Ovary (tissue), 9 donors: ENCODE data around the gene ENTPD8. TPM values are rescaled to one million over a fixed set of nuclear protein-coding genes. Genes with fewer than 3 reads are reported as not detected.

Experiments used
- DNase-seq, 5 donors: peaks; one replicate each; pipeline ENCODE4 v3.0.0-alpha.2; 2019 to 2020
- H3K27ac ChIP-seq, 2 donors: fragments of 200-600 bp; one replicate each; pipeline versions ENCODE4 v1.5.1 to v1.8.0; 2019 to 2022
- H3K27me3 ChIP-seq: fragments of 200-600 bp; one replicate; pipeline ENCODE4 v1.8.0; 2022
- H3K36me3 ChIP-seq: fragments of 200-600 bp; sonication (generic); one replicate; pipeline ENCODE4 v1.5.1; 2019
- H3K4me1 ChIP-seq: one replicate; pipeline ENCODE4 v1.8.1; 2013; ENCODE audit warnings: mild to moderate bottlenecking, moderate library complexity; ENCODE audit not compliant: insufficient read depth
- H3K4me3 ChIP-seq: fragments of 200-600 bp; sonication (generic); one replicate; pipeline ENCODE4 v1.5.1; 2017
- H3K9me3 ChIP-seq, 2 donors: fragments of 200-600 bp in 1 of 2; sonication (generic) in 1 of 2; one replicate each; pipeline versions ENCODE4 v1.5.1 to v1.8.1; 2013 to 2019; ENCODE audit warnings: mild to moderate bottlenecking in 1 of 2, moderate library complexity in 1 of 2
- CTCF ChIP-seq, 3 donors: fragments of 450-650 bp in 2 of 3; fragments of 200-600 bp in 1 of 3; IDR thresholded peaks; one replicate each; pipeline versions ENCODE4 v1.5.1 to v1.8.0; 2016 to 2022; ENCODE audit warnings: antibody characterized with exemption in 3 of 3, mild to moderate bottlenecking in 1 of 3
- EP300 ChIP-seq: sonication (generic); formaldehyde crosslinking; IDR thresholded peaks from one replicate; pipeline ENCODE4 v1.6.1; 2017; ENCODE audit warnings: antibody characterized with exemption
- POLR2A ChIP-seq: fragments of 450-650 bp; IDR thresholded peaks from one replicate; pipeline ENCODE4 v1.6.1; 2017; ENCODE audit warnings: antibody characterized with exemption, mild to moderate bottlenecking, moderate library complexity
- WGBS, 3 donors: extraction: QIAGEN DNeasy Blood & Tissue Kit in 1 of 3; methylation state at CpG; one replicate each; pipeline versions ENCODE4 v1.1.5 to v1.1.7; 2013 to 2017; 5-methylcytosine and 5-hydroxymethylcytosine counted together
- intact Hi-C, 4 donors: fragments of 100-400 bp; cut with DNase I; formaldehyde crosslinking; loops; one replicate each; pipeline versions ENCODE4 v1.11.0 to v1.15.1; 2022 to 2023
- polyA plus RNA-seq, 2 donors: library from polyadenylated mRNA; stranded (reverse); fragments of 200-250 nt in 1 of 2; fragments of 350-450 nt in 1 of 2; fragmentation: Illumina TruSeq in 1 of 2; extraction: RNeasy Lipid Tissue Mini Kit (QIAGEN cat#74804) in 1 of 2; gene quantifications; one replicate each; pipeline ENCODE4 v1.2.3, GENCODE V29; 2013 to 2014
- total RNA-seq, 7 donors: library from RNA; depleted of rRNA in 2 of 7; stranded (reverse); fragments of >200 nt in 2 of 7; fragmentation: NEBNext Ultra II Directional in 3 of 7; extraction: Animal tissue kit (Norgen Biotek cat#: 25700) in 3 of 7; gene quantifications; one replicate each; pipeline versions ENCODE4 v1.1.0 to v1.2.4, GENCODE V29; 2016 to 2023
- donor health status: DM: no; HTN: no; CAD: no; lungs with moderate emphysema.
- donor health status: DM: no; HTN: no; CAD: no.
- donor health status: Bipolar disorder and iron deficiency.
- donor health status: DM: yes; HTN: yes; CAD: no.
- donor health status: DM: no; HTN: no; CAD: no.
- donor health status: DM: yes; HTN: yes; CAD: no.

ENTPD8 gene
- total and polyA plus RNA-seq, 9 donors: 0.10 to 0.57 (median 0.17) TPM; not detected in 3

GRCh38 chr9:137430723-137431415 is 10.3 kb downstream of the ENTPD8 start:
- Histone ChIP-seq H3K27ac (no peak overlapping the region), H3K4me1 (peaks cover 7% of the 10 kb centered on the region), H3K27me3 (no peaks in the 10 kb centered on the region), H3K36me3 (no peaks in the 10 kb centered on the region), H3K4me3 (no peak overlapping the region), H3K9me3 (no peaks in the 10 kb centered on the region)
- intact Hi-C loops: no loop called here
- TF ChIP-seq CTCF (IDR thresholded peaks at IDR 0.05) (no peak), EP300 (no peak), POLR2A (no peak)
- 72 to 86% (median 74%) methylated on average over 21 to 27 of the region's 27 CpGs for WGBS, 3 donors
- DNase-seq: peak in 2 of 5 donors; percentile 28 to 32

DNA sequence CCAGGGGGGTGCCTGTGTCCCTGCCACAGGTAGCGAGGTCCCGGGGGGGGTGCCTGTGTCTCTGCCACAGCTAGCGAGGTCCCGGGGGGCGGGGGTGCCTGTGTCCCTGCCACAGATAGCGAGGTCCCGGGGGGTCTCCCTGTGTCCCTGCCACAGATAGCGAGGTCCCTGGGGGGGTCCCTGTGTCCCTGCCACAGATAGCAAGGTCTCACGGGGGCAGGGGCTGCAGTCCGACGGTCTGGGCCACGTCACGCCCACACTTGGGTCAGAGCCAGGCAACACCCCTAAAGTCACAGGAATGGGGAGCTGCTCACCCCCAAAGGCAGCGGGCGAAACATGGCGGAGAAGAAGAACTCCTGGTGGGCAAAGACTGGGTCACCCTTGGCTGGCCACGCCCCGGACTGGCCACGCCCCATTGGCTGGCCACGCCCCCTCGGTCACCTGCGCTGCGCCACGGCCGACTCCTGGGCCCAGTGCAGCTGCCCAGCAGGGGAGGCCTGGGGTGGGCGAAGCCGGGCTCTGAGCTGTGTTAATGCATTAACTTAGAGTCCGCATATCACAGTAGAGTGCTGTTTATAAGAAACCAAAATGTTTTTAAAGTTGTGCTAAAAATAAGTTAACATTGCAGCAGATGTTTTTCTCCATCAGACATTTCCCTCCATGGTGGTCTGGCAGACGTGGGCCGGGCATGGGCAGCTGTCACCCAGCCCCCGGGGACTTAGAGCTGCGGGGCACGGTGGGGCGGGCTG is 11.0 kb downstream of the ENTPD8 start:
- Histone ChIP-seq H3K9me3 (no peaks in the 10 kb centered on the region), H3K27ac (peak overlapping the region in 1 of 2 donors; percentile 0), H3K36me3 (no peaks in the 10 kb centered on the region), H3K27me3 (no peaks in the 10 kb centered on the region), H3K4me1 (peaks cover 6% of the 10 kb centered on the region), H3K4me3 (no peak overlapping the region)
- peak in 4 of 5 donors; percentile 24 to 70 (median 66) for DNase-seq
- WGBS, 3 donors: 20 to 39% (median 28%) methylated on average over 16 to 34 of the region's 34 CpGs
- no peak for TF ChIP-seq POLR2A
- TF ChIP-seq CTCF (IDR thresholded peaks at IDR 0.05): no peak
- TF ChIP-seq EP300: no peak
- intact Hi-C loops: no loop called here

GRCh38 chr9:137429546-137429890 is 11.6 kb downstream of the ENTPD8 start:
- H3K27ac ChIP-seq: no peak overlapping the region
- H3K36me3 ChIP-seq: no peaks in the 10 kb centered on the region
- H3K4me1 ChIP-seq: peaks cover 6% of the 10 kb centered on the region
- H3K4me3 ChIP-seq: no peak overlapping the region
- 67 to 82% (median 71%) methylated on average over 3 to 14 of the region's 14 CpGs for WGBS, 3 donors
- peak in 1 of 5 donors; percentile 31 for DNase-seq
- H3K27me3 ChIP-seq: no peaks in the 10 kb centered on the region
- no peak for TF ChIP-seq EP300
- no peak for TF ChIP-seq CTCF (IDR thresholded peaks at IDR 0.05)
- no peak for TF ChIP-seq POLR2A
- H3K9me3 ChIP-seq: no peaks in the 10 kb centered on the region
- intact Hi-C loops: no loop called here

DNA sequence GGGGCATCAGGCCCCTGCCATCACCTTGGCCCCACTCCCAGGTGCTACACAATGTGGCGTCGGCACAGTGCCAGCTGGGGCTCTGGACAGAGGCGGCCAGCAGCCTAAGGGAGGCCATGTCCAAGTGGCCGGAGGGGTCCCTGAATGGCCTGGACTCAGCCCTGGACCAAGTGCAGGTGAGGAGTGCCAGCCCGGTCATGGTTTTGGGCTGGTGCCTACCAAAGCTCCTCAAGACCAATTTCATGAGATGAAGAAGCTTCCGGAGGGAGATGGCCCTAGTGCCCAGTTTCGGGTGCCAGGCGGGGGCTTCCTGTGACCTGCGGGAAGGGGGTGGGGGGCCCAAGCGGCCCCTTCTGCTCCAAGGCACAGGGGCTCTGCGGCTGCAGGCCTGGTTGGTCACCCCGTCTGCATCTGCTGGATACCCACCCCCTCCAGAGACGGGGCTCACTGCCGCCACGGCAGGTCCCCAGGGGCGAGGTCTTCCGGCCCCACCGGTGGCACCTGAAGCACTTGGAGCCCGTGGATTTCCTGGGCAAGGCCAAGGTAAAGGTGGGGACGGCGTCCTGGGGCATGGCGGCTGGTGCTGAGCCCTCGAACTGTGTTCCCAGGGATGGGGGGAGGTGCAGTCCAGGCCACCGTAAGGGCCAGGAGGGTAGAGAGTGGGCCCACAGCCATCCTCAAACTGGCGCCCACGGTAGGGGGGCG is 12.2 kb downstream of the ENTPD8 start:
- Histone ChIP-seq H3K4me1 (peaks cover 6% of the 10 kb centered on the region), H3K36me3 (no peaks in the 10 kb centered on the region), H3K27ac (no peak overlapping the region), H3K4me3 (no peak overlapping the region), H3K9me3 (no peaks in the 10 kb centered on the region), H3K27me3 (no peaks in the 10 kb centered on the region)
- 77 to 81% (median 79%) methylated on average over 22 to 27 of the region's 27 CpGs for WGBS, 3 donors
- TF ChIP-seq POLR2A: no peak
- TF ChIP-seq EP300: no peak
- TF ChIP-seq CTCF (IDR thresholded peaks at IDR 0.05): no peak
- intact Hi-C loops: no loop called here
- DNase-seq: peak in 2 of 5 donors; percentile 47 to 48
